H1 (cell line): ENCODE measurements around the gene NAIF1. TPM values are rescaled to one million over a fixed set of nuclear protein-coding genes. Genes with fewer than 3 reads are reported as not detected.

Source experiments
- CTCF ChIA-PET: fragments of 300-600 bp; sonication (Branson Sonifier 250); formaldehyde crosslinking; loops from one replicate; lab custom pipeline; 2021; ENCODE audit not compliant: partially characterized antibody; lab: Charles Lee
- POLR2A ChIA-PET: fragments of 300-600 bp; sonication (Branson Sonifier 250); formaldehyde crosslinking; loops from one replicate; lab custom pipeline; 2021; ENCODE audit warnings: inconsistent platforms; ENCODE audit not compliant: partially characterized antibody; lab: Charles Lee
- DNase-seq, 2 experiments: peaks; one replicate each; pipeline versions ENCODE4 v3.0.0 to v3.0.0-alpha.2; 2010 to 2022; ENCODE audit warnings: low spot score in 2 of 2, low read depth in 1 of 2, mixed read lengths in 1 of 2
- FAIRE-seq: peaks from 2 replicates; lab custom pipeline; 2011; peaks lifted over from hg19 to GRCh38; lab: Jason Lieb, UNC
- H2AFZ ChIP-seq: 2 replicates; pipeline ENCODE4 v1.8.1; 2012; ENCODE audit warnings: low read length, inconsistent platforms
- H2AK5ac ChIP-seq: 2 replicates; pipeline ENCODE4 v1.6.1; 2013; ENCODE audit warnings: low read depth, low read length
- H2BK120ac ChIP-seq: replicated peaks from 2 replicates; pipeline ENCODE3; 2013; ENCODE audit warnings: low read depth, low read length, inconsistent platforms
- H2BK12ac ChIP-seq: 2 replicates; pipeline ENCODE4 v1.6.1; 2013; ENCODE audit warnings: low read depth, low read length
- H2BK15ac ChIP-seq: 2 replicates; pipeline ENCODE4 v1.6.1; 2013; ENCODE audit warnings: low read length
- H2BK20ac ChIP-seq: 2 replicates; pipeline ENCODE4 v1.6.1; 2013; ENCODE audit warnings: low read length
- H2BK5ac ChIP-seq: 2 replicates; pipeline ENCODE4 v1.6.1; 2013; ENCODE audit warnings: low read depth, low read length
- H3K14ac ChIP-seq: 2 replicates; pipeline ENCODE4 v1.6.1; 2013; ENCODE audit warnings: inconsistent platforms; ENCODE audit not compliant: insufficient read length
- H3K18ac ChIP-seq: 2 replicates; pipeline ENCODE4 v1.6.1; 2013; ENCODE audit warnings: low read length; ENCODE audit errors: extremely low read depth
- H3K23ac ChIP-seq: 2 replicates; pipeline ENCODE4 v1.6.1; 2013; ENCODE audit warnings: inconsistent platforms; ENCODE audit not compliant: insufficient read length
- H3K23me2 ChIP-seq: 2 replicates; pipeline ENCODE4 v1.6.1; 2013; ENCODE audit warnings: low read depth, low read length
- H3K27ac ChIP-seq: 2 replicates; pipeline ENCODE4 v1.6.1; 2011; ENCODE audit warnings: low read depth, low read length, inconsistent platforms
- H3K27me3 ChIP-seq, 4 experiments: replicated peaks in 1 of 4; 1 replicate in 1 of 4; 2 replicates in 3 of 4; pipeline versions ENCODE4 v1.6.1 to v1.8.1; 2011 to 2013; ENCODE audit warnings: low read length in 3 of 4, mild to moderate bottlenecking in 3 of 4, inconsistent platforms in 2 of 4, mixed read lengths in 2 of 4, moderate library complexity in 1 of 4; ENCODE audit not compliant: control insufficient read depth in 3 of 4, insufficient read depth in 3 of 4; ENCODE audit errors: extremely low read depth in 1 of 4
- H3K36me3 ChIP-seq, 4 experiments: 2 replicates each; pipeline versions ENCODE4 v1.6.1 to v1.8.1; 2011 to 2013; ENCODE audit warnings: mild to moderate bottlenecking in 4 of 4, low read length in 3 of 4, moderate library complexity in 2 of 4, control low read depth in 1 of 4, inconsistent platforms in 1 of 4; ENCODE audit not compliant: insufficient read depth in 4 of 4, control insufficient read depth in 2 of 4
- H3K4ac ChIP-seq: replicated peaks from 2 replicates; pipeline ENCODE3; 2013; ENCODE audit warnings: low read length, low read depth, mixed read lengths, inconsistent platforms; ENCODE audit not compliant: insufficient read length
- H3K4me1 ChIP-seq, 4 experiments: replicated peaks in 1 of 4; 1 replicate in 1 of 4; 2 replicates in 3 of 4; pipeline versions ENCODE4 v1.6.1 to v1.8.1; 2011 to 2013; ENCODE audit warnings: low read length in 3 of 4, inconsistent platforms in 2 of 4, mixed read lengths in 1 of 4; ENCODE audit not compliant: insufficient read depth in 4 of 4, control insufficient read depth in 3 of 4
- H3K4me2 ChIP-seq, 2 experiments: 2 replicates each; pipeline versions ENCODE4 v1.6.1 to v1.8.1; 2011 to 2013; ENCODE audit warnings: low read depth in 2 of 2, low read length in 2 of 2, control low read depth in 1 of 2, inconsistent platforms in 1 of 2, mild to moderate bottlenecking in 1 of 2; ENCODE audit not compliant: insufficient read depth in 1 of 2
- H3K4me3 ChIP-seq, 4 experiments: fragments of 200-600, 300-600 bp in 1 of 4; sonication (generic), shearing (Covaris generic), sonication (Bioruptor Twin) in 1 of 4; 2 replicates each; pipeline versions ENCODE4 v1.5.1 to v1.8.1; 2011 to 2016; ENCODE audit warnings: low read length in 4 of 4, low read depth in 3 of 4, control low read depth in 2 of 4, inconsistent platforms in 2 of 4, mild to moderate bottlenecking in 2 of 4, mixed read lengths in 1 of 4, moderate library complexity in 1 of 4; ENCODE audit not compliant: insufficient read depth in 2 of 4; ENCODE audit errors: extremely low read depth in 1 of 4
- H3K56ac ChIP-seq: replicated peaks from 2 replicates; pipeline ENCODE3; 2013; ENCODE audit warnings: low read depth, mild to moderate bottlenecking, mixed read lengths, low read length, inconsistent platforms; ENCODE audit not compliant: insufficient read length
- H3K79me1 ChIP-seq: 2 replicates; pipeline ENCODE4 v1.6.1; 2013; ENCODE audit warnings: low read depth, low read length, control low read depth
- H3K79me2 ChIP-seq, 2 experiments: 2 replicates each; pipeline versions ENCODE4 v1.6.1 to v1.8.1; 2012 to 2013; ENCODE audit warnings: low read length in 2 of 2, mild to moderate bottlenecking in 2 of 2, inconsistent platforms in 1 of 2; ENCODE audit not compliant: insufficient read depth in 2 of 2, control insufficient read depth in 1 of 2
- H3K9ac ChIP-seq, 4 experiments: replicated peaks in 1 of 4; 1 replicate in 1 of 4; 2 replicates in 3 of 4; pipeline versions ENCODE4 v1.6.1 to v1.8.1; 2011 to 2013; ENCODE audit warnings: low read depth in 3 of 4, low read length in 3 of 4, control low read depth in 2 of 4, mild to moderate bottlenecking in 2 of 4, moderate library complexity in 2 of 4, inconsistent platforms in 1 of 4; ENCODE audit errors: extremely low read depth in 1 of 4
- H3K9me3 ChIP-seq, 2 experiments: 2 replicates each; pipeline versions ENCODE4 v1.6.1 to v1.8.1; 2012 to 2013; ENCODE audit warnings: mild to moderate bottlenecking in 2 of 2, moderate library complexity in 2 of 2, control low read depth in 1 of 2, inconsistent platforms in 1 of 2, low read depth in 1 of 2, low read length in 1 of 2, mixed read lengths in 1 of 2; ENCODE audit not compliant: insufficient read depth in 2 of 2
- H4K20me1 ChIP-seq, 2 experiments: replicated peaks in 1 of 2; 2 replicates each; pipeline versions ENCODE3 to v1.8.1; 2011 to 2013; ENCODE audit warnings: inconsistent platforms in 2 of 2, low read length in 2 of 2, mild to moderate bottlenecking in 1 of 2; ENCODE audit not compliant: insufficient read depth in 2 of 2, control insufficient read depth in 1 of 2
- H4K5ac ChIP-seq: 2 replicates; pipeline ENCODE4 v1.6.1; 2013; ENCODE audit warnings: low read length, low read depth, mixed read lengths, inconsistent platforms; ENCODE audit not compliant: insufficient read length
- H4K8ac ChIP-seq: 2 replicates; pipeline ENCODE4 v1.8.0; 2013; ENCODE audit warnings: mild to moderate bottlenecking, moderate library complexity, low read length, inconsistent platforms; ENCODE audit not compliant: insufficient read depth; ENCODE audit errors: extremely low read depth
- H4K91ac ChIP-seq: replicated peaks from 2 replicates; pipeline ENCODE3; 2013; ENCODE audit warnings: low read length, mixed read lengths, inconsistent platforms; ENCODE audit not compliant: insufficient read length
- BCL11A ChIP-seq, 2 experiments: IDR thresholded peaks; one replicate each; pipeline ENCODE4 v1.6.1; 2011; ENCODE audit warnings: low read depth in 2 of 2, low read length in 2 of 2, mild to moderate bottlenecking in 2 of 2
- CTBP2 ChIP-seq: IDR thresholded peaks from 2 replicates; pipeline ENCODE4 v1.7.0; 2011; ENCODE audit warnings: borderline replicate concordance, mild to moderate bottlenecking, moderate library complexity, mixed read lengths, low read length; ENCODE audit not compliant: insufficient read depth, insufficient read length
- FOSL1 ChIP-seq: IDR thresholded peaks from 2 replicates; pipeline ENCODE4 v1.6.1; 2011; ENCODE audit warnings: mild to moderate bottlenecking, low read depth, low read length, moderate library complexity; ENCODE audit not compliant: insufficient read depth
- HDAC2 ChIP-seq, 2 experiments: fragments of 300-600 bp in 1 of 2; sonication (generic) in 1 of 2; IDR thresholded peaks; 2 replicates each; pipeline ENCODE4 v1.6.1; 2011 to 2012; ENCODE audit warnings: low read depth in 2 of 2, low read length in 2 of 2, mild to moderate bottlenecking in 2 of 2, moderate library complexity in 2 of 2, borderline replicate concordance in 1 of 2, inconsistent platforms in 1 of 2
- HDAC6 ChIP-seq: IDR thresholded peaks from one replicate; pipeline ENCODE4 v1.7.1; 2012; ENCODE audit warnings: low read depth, mild to moderate bottlenecking, inconsistent platforms, low read length, moderate library complexity
- JUN ChIP-seq: IDR thresholded peaks from 2 replicates; pipeline ENCODE4 v1.6.1; 2011; ENCODE audit warnings: low read depth, mild to moderate bottlenecking, improper control_type of control experiment, low read length
- RBBP5 ChIP-seq: IDR thresholded peaks from 2 replicates; pipeline ENCODE4 v1.7.1; 2012; ENCODE audit warnings: low read depth, mild to moderate bottlenecking, inconsistent platforms, low read length, moderate library complexity, borderline replicate concordance
- WGBS, 2 experiments: shearing (Covaris generic) in 1 of 2; methylation state at CpG; one replicate each; pipeline versions ENCODE4 v1.1.6 to v1.1.7; 2013 to 2015; ENCODE audit warnings: low lambda C conversion rate in 2 of 2, mixed read lengths in 2 of 2, inconsistent platforms in 1 of 2, low coverage in 1 of 2, missing lambda C conversion rate in 1 of 2; ENCODE audit not compliant: insufficient replicate concordance in 2 of 2, insufficient coverage in 1 of 2, insufficient read length in 1 of 2; ENCODE audit errors: extremely low coverage in 1 of 2, missing lambda C conversion rate in 1 of 2; 5-methylcytosine and 5-hydroxymethylcytosine counted together
- polyA plus RNA-seq, 7 experiments: library from polyadenylated mRNA; depleted of rRNA in 3 of 7; stranded (reverse) in 5 of 7; unstranded in 2 of 7; fragments of >200 nt in 5 of 7; fragments of 200-250 nt in 2 of 7; gene quantifications; 1 replicate in 5 of 7; 2 replicates in 1 of 7; 4 replicates in 1 of 7; pipeline versions ENCODE4 v1.2.1 to v1.2.3, GENCODE V29; 2011 to 2013; ENCODE audit warnings: missing spikeins in 2 of 7, mixed read lengths in 2 of 7
- total RNA-seq: library from RNA; stranded (reverse); fragmentation: NEBNext Ultra II Directional; extraction: Animal tissue kit (Norgen Biotek cat#: 25700); gene quantifications from 2 replicates; pipeline ENCODE4 v1.2.1, GENCODE V29; 2021
- TF ChIP-seq, protein P1 (sequence below), 3 experiments: IDR thresholded peaks; 1 replicate in 2 of 3; 2 replicates in 1 of 3; pipeline versions ENCODE4 v1.5.1 to v1.6.1; 2011; ENCODE audit warnings: low read length in 3 of 3, mild to moderate bottlenecking in 3 of 3, inconsistent platforms in 2 of 3, low read depth in 1 of 3, moderate library complexity in 1 of 3; ENCODE audit not compliant: insufficient read depth in 1 of 3; ENCODE audit errors: control extremely low read depth in 1 of 3

NAIF1 gene
- total and polyA plus RNA-seq, 2 of the 8 experiments (the other 6 are each of a cell fraction or from before 2014, with no cell fraction given): 8.7 to 9.0 TPM

DNA sequence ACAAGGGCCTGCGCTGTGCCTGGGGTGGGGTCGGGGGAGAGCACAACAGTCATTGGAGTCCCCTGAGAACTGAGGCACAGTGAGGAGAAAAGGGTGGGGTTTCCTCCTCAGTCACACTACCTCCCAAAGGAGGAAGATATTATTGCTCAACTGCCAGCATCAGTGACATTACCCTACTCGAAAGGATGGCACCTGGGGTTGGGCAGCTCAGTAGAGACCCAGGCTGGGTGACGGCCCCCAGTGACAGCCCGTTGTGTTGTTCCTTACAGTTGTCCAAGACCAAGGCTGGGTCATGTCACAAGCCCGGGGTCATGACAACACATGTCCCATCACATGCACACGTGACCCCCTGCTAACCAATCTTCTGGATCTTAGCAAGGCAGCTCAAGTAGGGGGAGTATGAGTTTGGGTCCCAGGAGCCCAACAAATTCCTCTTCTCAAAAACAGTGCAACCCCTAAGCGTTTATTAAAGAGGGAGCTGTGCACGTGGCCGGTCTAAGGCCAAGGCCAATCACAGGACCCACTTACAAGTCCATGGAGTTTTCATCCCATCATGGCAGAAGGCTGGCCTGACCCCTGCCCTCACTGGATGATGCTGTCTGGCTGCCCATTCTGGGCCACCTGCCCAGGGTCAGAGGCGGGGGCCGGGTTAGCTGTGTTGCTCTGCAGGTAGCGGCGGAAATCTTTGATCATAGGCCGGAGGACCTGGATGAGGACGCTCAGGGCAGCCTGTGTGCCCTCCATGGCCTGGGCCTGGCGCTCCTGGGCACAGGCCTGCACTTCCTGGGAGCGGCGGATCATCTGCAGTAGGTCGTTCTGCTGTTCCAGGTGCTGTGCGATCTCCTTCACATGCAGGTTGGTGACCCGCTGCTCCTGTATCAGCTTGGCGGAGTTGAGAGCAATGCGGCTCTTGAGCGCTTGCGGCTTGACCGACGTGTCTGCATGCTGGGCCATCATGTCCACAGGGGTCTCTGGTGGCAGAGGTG is 4.0 kb downstream of the NAIF1 start:
- FAIRE-seq: no peak
- TF ChIP-seq HDAC6: no peak
- no peak for TF ChIP-seq HDAC2 (IDR thresholded peaks at IDR 0.05; ENCODE audit: borderline replicate concordance in 1 of 2, low read depth in 2 of 2, low read length in 2 of 2)
- TF ChIP-seq FOSL1: no peak
- no peak for TF ChIP-seq JUN
- no peak for TF ChIP-seq BCL11A (IDR thresholded peaks at IDR 0.05; ENCODE audit: low read depth in 2 of 2, low read length in 2 of 2)
- TF ChIP-seq, protein P1, sequence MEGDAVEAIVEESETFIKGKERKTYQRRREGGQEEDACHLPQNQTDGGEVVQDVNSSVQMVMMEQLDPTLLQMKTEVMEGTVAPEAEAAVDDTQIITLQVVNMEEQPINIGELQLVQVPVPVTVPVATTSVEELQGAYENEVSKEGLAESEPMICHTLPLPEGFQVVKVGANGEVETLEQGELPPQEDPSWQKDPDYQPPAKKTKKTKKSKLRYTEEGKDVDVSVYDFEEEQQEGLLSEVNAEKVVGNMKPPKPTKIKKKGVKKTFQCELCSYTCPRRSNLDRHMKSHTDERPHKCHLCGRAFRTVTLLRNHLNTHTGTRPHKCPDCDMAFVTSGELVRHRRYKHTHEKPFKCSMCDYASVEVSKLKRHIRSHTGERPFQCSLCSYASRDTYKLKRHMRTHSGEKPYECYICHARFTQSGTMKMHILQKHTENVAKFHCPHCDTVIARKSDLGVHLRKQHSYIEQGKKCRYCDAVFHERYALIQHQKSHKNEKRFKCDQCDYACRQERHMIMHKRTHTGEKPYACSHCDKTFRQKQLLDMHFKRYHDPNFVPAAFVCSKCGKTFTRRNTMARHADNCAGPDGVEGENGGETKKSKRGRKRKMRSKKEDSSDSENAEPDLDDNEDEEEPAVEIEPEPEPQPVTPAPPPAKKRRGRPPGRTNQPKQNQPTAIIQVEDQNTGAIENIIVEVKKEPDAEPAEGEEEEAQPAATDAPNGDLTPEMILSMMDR (IDR thresholded peaks at IDR 0.05; ENCODE audit: control extremely low read depth in 1 of 3, insufficient read depth in 1 of 3, low read depth in 1 of 3, low read length in 3 of 3): no peak
- TF ChIP-seq RBBP5: no peak
- TF ChIP-seq CTBP2: no peak

More for the DNA sequence above, 4.0 kb downstream of the NAIF1 start:
- no peak for DNase-seq
- POLR2A ChIA-PET: no interaction called here
- Histone ChIP-seq H2BK5ac (no peak overlapping the region), H2BK120ac (no peak overlapping the region), H2BK20ac (no peak overlapping the region), H4K8ac (no peak overlapping the region), H3K9me3 (no peaks in the 10 kb centered on the region), H3K79me1 (peaks cover 7% of the 10 kb centered on the region), H3K27me3 (no peaks in the 10 kb centered on the region), H3K23me2 (peaks cover 3% of the 10 kb centered on the region), H2AFZ (no peak overlapping the region), H3K4me1 (peaks cover 0 to 8% (median 7%) of the 10 kb centered on the region in 4 experiments; a peak in 5 of 7 replicates), H3K18ac (no peak overlapping the region), H2AK5ac (no peak overlapping the region), H3K79me2 (no peaks in the 10 kb centered on the region), H3K9ac (no peak overlapping the region), H3K14ac (no peak overlapping the region), H3K4ac (no peak overlapping the region), H3K27ac (no peak overlapping the region), H2BK15ac (no peak overlapping the region), H4K5ac (no peak overlapping the region), H4K91ac (no peak overlapping the region), H3K23ac (no peak overlapping the region), H3K4me3 (no peak overlapping the region), H4K20me1 (peaks cover 0 to 2% of the 10 kb centered on the region in 2 experiments), H3K56ac (no peak overlapping the region), H3K4me2 (no peak overlapping the region), H3K36me3 (peaks cover 0 to 2% (median 0%) of the 10 kb centered on the region in 4 experiments; a peak in 1 of 8 replicates), H2BK12ac (no peak overlapping the region)
- CTCF ChIA-PET: interaction anchor here (0.7 to 6.0 kb wide), 8 partner anchors 16 to 120 kb away, joined by 3 to 27 read pairs (median 3); no protein-coding TSS in a partner anchor
- 91% methylated on average over 28 of the region's 28 CpGs; no CpG with 5 or more reads in 1 of the 2 experiments for WGBS, 2 experiments
